HG03025 (cell line): ENCODE data around the gene NPFF.
"Not testable (repeated sequence)": the region's sequence is repeated elsewhere in the genome, so short reads cannot be mapped to it uniquely, and the experiment has no call there.

Source experiments
- ATAC-seq: cut with Tn5 transposase; IDR thresholded peaks from one replicate; pipeline ENCODE4 v1.9.1; 2021; ENCODE audit warnings: mild to moderate bottlenecking, moderate library complexity; ENCODE audit not compliant: unreplicated experiment, low FRiP score

Gene NPFF

GRCh38 chr12:53497461-53497860, 9.8 kb downstream of the NPFF start:
- ATAC-seq = no peak

DNA sequence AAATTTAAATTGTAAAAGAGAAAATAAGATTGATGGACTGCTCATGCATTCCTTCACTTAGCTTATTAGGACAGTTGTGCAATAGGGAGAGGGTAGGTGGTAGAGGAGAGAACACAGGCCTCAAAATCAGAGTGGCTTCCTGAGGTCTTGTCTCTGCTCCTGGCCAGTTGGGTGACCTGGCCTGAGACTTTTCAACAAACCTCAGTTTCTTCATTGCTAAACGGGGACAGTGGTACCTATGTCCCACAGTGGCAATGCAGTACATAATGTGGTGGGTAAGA, 10.6 kb downstream of the NPFF start:
- no peak for ATAC-seq

DNA sequence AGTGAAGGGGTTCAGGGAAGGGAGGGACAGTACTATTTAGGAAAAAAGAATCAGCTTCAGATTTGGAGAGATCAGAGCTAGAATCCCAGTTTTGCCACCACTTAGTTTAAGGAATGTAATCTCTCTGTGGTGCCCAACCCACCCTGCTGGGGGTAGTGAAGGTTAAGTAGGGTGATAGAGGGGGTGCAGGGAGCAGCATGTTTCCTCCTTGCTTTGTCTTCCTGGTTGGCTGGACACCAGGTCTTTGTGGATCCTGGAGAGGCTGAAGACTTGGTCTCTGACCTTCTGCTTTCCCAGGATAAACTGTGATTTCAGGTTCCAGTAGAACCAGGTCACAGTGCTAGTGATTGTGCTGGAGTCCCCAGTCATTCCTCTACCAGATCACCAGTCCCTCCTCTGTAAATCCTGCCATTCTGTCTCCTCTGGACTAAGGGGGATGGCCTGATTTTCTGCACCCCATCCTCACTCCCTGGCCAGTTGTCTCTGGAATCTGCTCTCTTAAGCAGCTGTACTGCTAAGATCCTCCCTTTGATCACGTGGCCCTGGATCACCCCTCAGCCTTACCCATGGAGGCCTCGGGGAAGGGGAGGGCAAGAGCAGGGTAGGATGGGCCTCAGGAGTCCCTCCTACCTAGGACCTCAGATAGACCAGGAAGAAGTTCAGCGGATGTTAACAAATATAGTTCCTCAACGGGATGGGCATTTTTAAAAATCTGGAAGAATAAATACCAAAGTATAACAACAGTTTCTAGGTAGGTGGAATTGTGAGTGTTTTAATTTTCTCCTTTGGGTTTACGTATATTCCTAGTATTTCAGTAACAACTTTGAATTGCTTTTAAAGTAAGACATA, 11.2 kb downstream of the NPFF start:
- no peak for ATAC-seq

DNA sequence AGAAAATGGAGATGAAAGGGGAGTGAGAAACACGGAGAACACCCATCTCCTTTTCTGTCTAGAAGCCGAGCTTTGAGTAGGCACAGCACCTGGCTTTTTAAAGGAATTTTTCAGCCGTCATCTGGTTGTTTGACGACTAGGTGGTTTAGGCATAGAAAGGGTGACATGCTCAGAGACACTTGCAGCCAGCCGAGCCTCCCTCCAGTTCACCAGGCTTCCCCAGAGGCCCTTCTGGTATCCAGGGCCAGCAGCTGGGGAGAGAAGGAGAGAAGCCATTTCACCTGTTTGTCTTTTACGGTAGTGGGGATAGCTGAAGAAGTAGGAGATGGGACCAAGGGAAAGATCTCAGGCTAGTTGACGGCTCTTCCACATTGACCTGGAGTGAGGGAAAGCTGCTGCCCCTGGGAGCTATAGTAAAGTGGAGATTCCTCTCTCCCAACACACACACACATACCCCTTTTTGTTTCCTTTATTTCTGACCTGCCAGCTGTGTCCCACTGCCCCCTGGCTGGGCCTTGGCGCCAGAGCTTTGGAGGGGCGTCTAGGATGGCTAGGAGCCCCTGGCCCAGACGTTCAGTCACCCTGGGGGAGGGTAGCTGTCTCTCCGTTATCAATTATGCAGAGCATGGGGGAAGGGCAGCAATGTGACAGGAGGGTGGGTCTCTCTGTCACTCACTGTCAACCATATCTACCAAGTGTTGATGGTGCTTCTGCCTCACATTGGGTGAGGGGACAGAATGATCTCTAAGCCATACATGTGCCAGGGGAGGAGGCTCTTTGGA, 13.5 kb downstream of the NPFF start:
- no peak for ATAC-seq

GRCh38 chr12:53492830-53493609, 14.3 kb downstream of the NPFF start:
- peak; percentile 91 for ATAC-seq

DNA sequence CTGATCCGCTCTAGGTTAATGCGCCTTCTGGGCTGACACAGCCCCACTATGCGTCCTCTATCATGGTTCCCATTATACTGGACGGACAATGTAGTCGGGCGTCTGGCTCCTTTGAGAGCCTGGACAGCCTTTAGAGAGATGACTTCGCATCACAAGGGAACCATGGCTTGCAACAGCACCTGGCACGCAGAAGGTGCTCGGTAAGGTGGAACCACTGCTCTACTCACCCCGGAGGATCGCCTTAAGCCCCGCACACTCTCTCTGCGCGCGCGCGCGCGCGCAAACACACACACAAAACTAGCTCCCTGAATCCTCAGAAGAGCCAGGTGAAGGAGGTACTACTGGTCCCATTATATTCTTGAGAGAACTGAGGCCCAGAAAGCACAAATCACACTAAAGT, 15.1 kb downstream of the NPFF start:
- ATAC-seq = no peak

GRCh38 chr12:53489242-53489864, 17.9 kb downstream of the NPFF start:
- ATAC-seq = no peak

- no peak for ATAC-seq
Measured at GRCh38 chr12:53486736-53487487, 20.4 kb downstream of the NPFF start.

- ATAC-seq = no peak
Measured at GRCh38 chr12:53485955-53486735, 21.1 kb downstream of the NPFF start.

DNA sequence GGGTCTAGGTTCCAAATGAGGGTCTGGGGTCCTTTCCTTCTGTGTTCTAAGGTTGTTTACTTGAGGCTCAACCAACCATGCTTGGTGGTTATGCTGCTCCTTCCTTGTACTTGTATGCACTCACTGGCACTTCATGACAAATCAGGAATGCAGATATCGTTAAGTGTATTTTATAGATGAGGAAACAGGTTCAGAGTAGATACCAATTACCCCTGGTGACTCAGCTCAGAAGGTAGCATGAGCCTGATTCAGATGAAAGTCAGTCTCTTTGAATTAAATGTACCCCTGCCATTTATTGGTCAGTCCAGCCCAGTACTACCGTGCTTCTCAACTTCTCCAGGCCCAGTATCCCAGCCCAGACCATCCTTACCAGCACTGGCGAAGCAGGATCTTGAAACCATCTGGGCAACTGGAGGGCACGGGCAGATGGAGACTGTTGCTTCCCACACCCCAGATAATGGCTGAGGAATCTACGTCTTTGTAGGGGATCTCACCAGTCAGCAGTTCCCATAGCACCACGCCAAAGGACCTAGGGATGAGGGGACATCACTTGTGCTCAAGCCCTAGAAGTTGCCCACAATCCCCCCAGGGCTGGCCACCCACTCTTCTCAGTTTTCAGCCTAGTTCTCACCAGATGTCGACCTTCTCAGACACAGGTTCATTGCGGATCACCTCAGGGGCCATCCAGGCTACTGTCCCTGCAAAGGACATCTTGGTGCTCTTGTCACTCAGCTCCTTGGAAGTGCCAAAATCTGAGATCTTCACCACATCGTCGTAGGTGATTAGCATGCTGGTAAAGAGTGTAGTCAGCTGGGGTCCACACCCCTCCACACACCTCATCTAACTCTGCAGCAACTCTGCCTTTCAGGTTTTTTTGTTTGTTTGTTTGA, 22.4 kb downstream of the NPFF start:
- no peak for ATAC-seq

DNA sequence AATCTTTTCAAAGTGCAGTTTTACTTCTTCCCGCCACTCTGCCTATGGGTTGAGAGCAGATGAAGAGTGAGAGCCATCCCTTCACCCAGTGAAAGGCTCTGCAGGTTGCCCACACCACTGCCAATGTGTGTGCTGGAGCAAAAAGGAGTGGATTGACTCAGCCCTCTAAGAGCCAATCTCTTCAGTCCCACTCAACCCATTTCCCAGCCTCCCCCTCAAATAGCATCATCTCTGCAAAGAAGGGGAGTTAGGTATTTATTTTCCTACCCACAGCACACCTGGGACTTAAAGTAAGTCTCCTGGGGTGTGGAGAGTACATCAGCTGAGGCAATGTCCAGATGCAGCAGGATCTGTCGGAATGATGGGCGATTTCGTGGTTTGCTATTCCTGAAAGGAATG, 23.3 kb downstream of the NPFF start:
- ATAC-seq = no peak

DNA sequence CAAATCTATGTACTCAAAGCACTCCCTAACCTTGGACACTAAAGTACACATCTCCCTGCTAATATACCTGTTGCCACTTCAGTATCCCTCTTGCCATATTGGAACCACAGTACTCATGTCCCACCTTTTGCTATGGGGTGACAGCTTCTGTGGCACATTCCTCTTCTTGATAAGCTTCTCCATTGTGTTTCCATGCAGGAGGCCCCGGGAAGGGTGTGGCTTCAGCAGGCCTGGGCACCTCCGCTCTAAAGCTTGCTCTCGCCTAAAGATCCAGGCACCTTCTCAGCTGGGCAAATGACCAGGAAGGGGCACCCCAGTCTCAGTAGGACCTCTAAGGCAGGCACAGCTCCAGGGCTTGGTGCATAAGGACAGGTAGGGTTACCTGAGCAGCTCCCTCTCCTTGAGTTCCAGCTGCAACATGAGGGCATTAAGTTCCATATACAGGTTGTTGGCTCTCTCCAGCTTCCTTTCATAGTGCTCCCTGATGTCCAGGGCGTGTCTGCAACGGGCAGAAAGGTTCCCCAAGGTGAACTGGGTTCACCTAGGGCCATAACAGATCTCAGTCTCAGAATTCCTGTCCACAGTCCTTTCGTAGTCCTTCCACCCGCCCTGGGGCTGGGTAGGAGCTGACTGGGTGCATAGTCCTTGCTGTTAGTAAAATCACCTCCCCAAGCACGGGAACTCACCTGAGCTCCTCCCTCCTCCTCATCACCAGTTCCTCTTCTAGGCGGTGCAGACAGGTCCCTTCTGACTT, 23.9 kb downstream of the NPFF start:
- no peak for ATAC-seq

GRCh38 chr12:53482626-53483168, 24.6 kb downstream of the NPFF start:
- no peak for ATAC-seq

GRCh38 chr12:53481939-53482586, 25.2 kb downstream of the NPFF start:
- no peak for ATAC-seq

GRCh38 chr12:53481458-53481857, 25.8 kb downstream of the NPFF start:
- ATAC-seq = not testable (repeated sequence)

DNA sequence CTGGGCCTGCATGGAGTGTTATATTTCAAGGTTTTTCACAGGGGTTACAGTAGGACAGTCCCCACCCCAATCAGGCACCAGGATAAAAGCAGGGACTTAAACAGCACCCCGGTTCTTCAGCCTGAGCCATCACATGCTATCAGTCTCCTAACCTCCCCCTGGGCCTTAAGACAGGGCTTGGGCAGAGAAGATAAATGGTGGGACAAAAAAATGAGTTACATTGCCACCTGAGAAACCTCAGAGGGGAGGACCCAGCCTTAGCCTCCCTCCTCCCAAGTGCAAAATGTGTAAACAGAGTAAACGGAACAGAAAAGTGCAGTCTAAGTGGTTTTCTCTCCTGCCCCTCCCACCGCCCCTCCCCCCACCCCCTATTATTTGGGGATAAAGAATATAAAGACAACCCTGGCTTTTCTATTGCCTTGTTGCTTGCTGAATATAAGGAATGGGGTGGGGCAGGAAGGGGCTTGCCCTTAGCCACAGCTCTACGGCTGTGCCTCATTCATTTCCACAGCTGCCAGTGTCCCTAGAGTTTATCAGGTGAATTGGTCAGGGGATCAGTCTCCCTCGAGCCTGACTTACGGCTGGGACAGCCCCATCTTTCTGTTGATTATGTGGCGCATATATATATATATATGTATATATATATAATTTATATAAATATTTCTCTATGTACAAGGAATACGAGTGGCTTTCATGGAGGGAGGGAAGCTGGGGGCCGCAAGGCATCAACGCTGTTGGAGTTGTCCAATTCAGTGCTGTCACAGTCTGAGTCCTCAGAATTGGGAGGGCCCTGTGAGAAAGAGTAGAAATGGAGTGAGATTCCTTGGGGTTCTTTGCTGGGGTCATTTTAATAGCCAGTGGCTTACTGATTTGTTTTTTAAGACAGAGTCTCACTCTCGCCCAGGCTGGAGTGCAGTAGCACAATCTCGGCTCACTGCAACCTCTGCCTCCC, 26.5 kb downstream of the NPFF start:
- no peak for ATAC-seq
